ENCODE data around the gene NLGN1.

GRCh38 chr3:173977747-173978146 is 580.2 kb downstream of the NLGN1 start:
- no peak for TF ChIP-seq GATA3 (IDR thresholded peaks at IDR 0.05; ENCODE audit: low read depth, low read length)
- no peak for TF ChIP-seq GATA2 (IDR thresholded peaks at IDR 0.05; ENCODE audit: low read depth, low read length)

All from SH-SY5Y (cell line).